ENCODE measurements around the gene C14orf119. TPM values are rescaled to one million over a fixed set of nuclear protein-coding genes. Genes with fewer than 3 reads are reported as not detected.
A peak's percentile ranks its signal among the peaks of the same experiment; 100 is the strongest.

Gene C14orf119
- total RNA-seq: 38.6 and 49.8 TPM in 2 replicates

- peak; percentile 99 for DNase-seq (ENCODE audit: low read depth in 2 of 2)
These were observed at the start of gene C14orf119 for GRCh38 chr14:23095196-23096108. Gene C14orf119 (plus strand): TSS chr14:23095505. CDS start chr14:23097659, 2,154 bp downstream.

- peak in 1 of 2 donors; percentile 82 for DNase-seq (ENCODE audit: low read depth in 2 of 2)
These were observed 48.2 kb upstream of the C14orf119 start for GRCh38 chr14:23047034-23047634.

GRCh38 chr14:23047751-23048693 lies 47.3 kb upstream of the C14orf119 start:
- no peak for DNase-seq (ENCODE audit: low read depth in 2 of 2)

- DNase-seq (ENCODE audit: low read depth in 2 of 2): no peak
These were observed 46.3 kb upstream of the C14orf119 start for GRCh38 chr14:23049011-23049410.

GRCh38 chr14:23051141-23052057 lies 43.9 kb upstream of the C14orf119 start:
- no peak for DNase-seq (ENCODE audit: low read depth in 2 of 2)

GRCh38 chr14:23052182-23052623 lies 43.1 kb upstream of the C14orf119 start:
- DNase-seq (ENCODE audit: low read depth in 2 of 2): no peak

GRCh38 chr14:23052671-23053070 lies 42.6 kb upstream of the C14orf119 start:
- DNase-seq (ENCODE audit: low read depth in 2 of 2): no peak

GRCh38 chr14:23053426-23053825 lies 41.9 kb upstream of the C14orf119 start:
- DNase-seq (ENCODE audit: low read depth in 2 of 2): no peak

- peak in 1 of 2 donors; percentile 55 for DNase-seq (ENCODE audit: low read depth in 2 of 2)
These were observed 41.1 kb upstream of the C14orf119 start for GRCh38 chr14:23054000-23054811.

- DNase-seq (ENCODE audit: low read depth in 2 of 2): no peak
These were observed 40.2 kb upstream of the C14orf119 start for GRCh38 chr14:23055147-23055550.

GRCh38 chr14:23055621-23056144 lies 39.6 kb upstream of the C14orf119 start:
- no peak for DNase-seq (ENCODE audit: low read depth in 2 of 2)

GRCh38 chr14:23056145-23056955 lies 39.0 kb upstream of the C14orf119 start:
- DNase-seq (ENCODE audit: low read depth in 2 of 2): peak in 1 of 2 donors; percentile 74

GRCh38 chr14:23056956-23057756 lies 38.1 kb upstream of the C14orf119 start, which contains the start of gene CDH24:
Gene CDH24 (minus strand): TSS chr14:23057520. CDS start chr14:23055733, 1,787 bp downstream.
- peak in 1 of 2 donors; percentile 74 for DNase-seq (ENCODE audit: low read depth in 2 of 2)

GRCh38 chr14:23057757-23058653 lies 37.3 kb upstream of the C14orf119 start:
- DNase-seq (ENCODE audit: low read depth in 2 of 2): peak; percentile 49 to 88

GRCh38 chr14:23058654-23059504 lies 36.4 kb upstream of the C14orf119 start:
- DNase-seq (ENCODE audit: low read depth in 2 of 2): no peak
